DOHH2 (cell line): ENCODE results near the gene CCL22.

Experiments
- CTCF ChIP-seq: fragments of 200-600 bp; sonication (generic); IDR thresholded peaks from one replicate; pipeline ENCODE4 v1.5.1; 2014; ENCODE audit warnings: antibody characterized with exemption, mild to moderate bottlenecking, low read depth, low read length; ENCODE audit not compliant: poor library complexity, severe bottlenecking
- EZH2phosphoT487 ChIP-seq: fragments of 200-600 bp; sonication (generic); IDR thresholded peaks from 2 replicates; pipeline ENCODE4 v1.6.1; 2017; ENCODE audit warnings: borderline replicate concordance, mild to moderate bottlenecking, antibody characterized with exemption, low read length, moderate library complexity, mixed read lengths

GRCh38 chr16:57355898-57356414 is 2.6 kb upstream of the CCL22 start:
- no peak for TF ChIP-seq CTCF
- no peak for TF ChIP-seq EZH2phosphoT487
